NCI-H146 (cell line): ENCODE results near the gene PCSK5.
"Not testable (repeated sequence)": the region's sequence is repeated elsewhere in the genome, so short reads cannot be mapped to it uniquely, and the experiment has no call there.

Experiments used
- DNase-seq: peaks from one replicate; lab custom pipeline; 2025; lab: John Stamatoyannopoulos, UW

PCSK5 gene

GRCh38 chr9:75963321-75963720 is 72.8 kb downstream of the PCSK5 start:
- DNase-seq: not testable (repeated sequence)

GRCh38 chr9:75964427-75964826 is 74.0 kb downstream of the PCSK5 start:
- no peak for DNase-seq

- DNase-seq: no peak
Observed at GRCh38 chr9:75965231-75965630, 74.8 kb downstream of the PCSK5 start.

GRCh38 chr9:75967556-75967955 is 77.1 kb downstream of the PCSK5 start:
- DNase-seq: no peak

GRCh38 chr9:75974016-75974766 is 83.7 kb downstream of the PCSK5 start:
- DNase-seq: no peak

GRCh38 chr9:75975071-75975470 is 84.6 kb downstream of the PCSK5 start:
- DNase-seq: no peak

- DNase-seq: no peak
Observed at GRCh38 chr9:75976549-75976948, 86.1 kb downstream of the PCSK5 start.

GRCh38 chr9:75979362-75979761 is 88.9 kb downstream of the PCSK5 start:
- DNase-seq: peak; percentile 5

- no peak for DNase-seq
Observed at GRCh38 chr9:75983319-75984045, 93.0 kb downstream of the PCSK5 start.

- DNase-seq: no peak
Observed at GRCh38 chr9:75985515-75985914, 95.0 kb downstream of the PCSK5 start.

GRCh38 chr9:75988663-75989062 is 98.2 kb downstream of the PCSK5 start:
- DNase-seq: no peak

GRCh38 chr9:75990156-75990555 is 99.7 kb downstream of the PCSK5 start:
- DNase-seq: no peak

- DNase-seq: no peak
Observed at GRCh38 chr9:75990576-75991304, 100.3 kb downstream of the PCSK5 start.

- DNase-seq: no peak
Observed at GRCh38 chr9:75992482-75993206, 102.2 kb downstream of the PCSK5 start.

- no peak for DNase-seq
Observed at GRCh38 chr9:75993434-75993833, 103.0 kb downstream of the PCSK5 start.

GRCh38 chr9:75995066-75995465 is 104.6 kb downstream of the PCSK5 start:
- no peak for DNase-seq

- DNase-seq: no peak
Observed at GRCh38 chr9:75996726-75997125, 106.3 kb downstream of the PCSK5 start.

GRCh38 chr9:75997206-75997605 is 106.7 kb downstream of the PCSK5 start:
- DNase-seq: no peak

- DNase-seq: no peak
Observed at GRCh38 chr9:75998096-75998780, 107.8 kb downstream of the PCSK5 start.

GRCh38 chr9:76001459-76001858 is 111.0 kb downstream of the PCSK5 start:
- no peak for DNase-seq

GRCh38 chr9:76003041-76003440 is 112.6 kb downstream of the PCSK5 start:
- DNase-seq: no peak

GRCh38 chr9:76004526-76004925 is 114.1 kb downstream of the PCSK5 start:
- no peak for DNase-seq
